Gastrocnemius medialis (tissue), 4 donors: ENCODE measurements around the gene ENO4.

Source experiments
- POLR2A ChIP-seq, 2 donors: fragments of 450-650 bp; IDR thresholded peaks; one replicate each; pipeline ENCODE4 v1.6.1; 2017; ENCODE audit warnings: antibody characterized with exemption in 2 of 2, mild to moderate bottlenecking in 2 of 2, moderate library complexity in 2 of 2
- TF ChIP-seq, protein P1 (sequence below), 5 experiments: fragments of 450-650 bp in 3 of 5; fragments of 200-600 bp in 2 of 5; sonication (generic) in 2 of 5; IDR thresholded peaks in 4 of 5; conservative IDR thresholded peaks in 1 of 5; 1 replicate in 4 of 5; 2 replicates in 1 of 5; pipeline ENCODE4 v1.5.1; 2016 to 2019; ENCODE audit warnings: antibody characterized with exemption in 5 of 5, mild to moderate bottlenecking in 3 of 5, moderate library complexity in 3 of 5

DNA sequence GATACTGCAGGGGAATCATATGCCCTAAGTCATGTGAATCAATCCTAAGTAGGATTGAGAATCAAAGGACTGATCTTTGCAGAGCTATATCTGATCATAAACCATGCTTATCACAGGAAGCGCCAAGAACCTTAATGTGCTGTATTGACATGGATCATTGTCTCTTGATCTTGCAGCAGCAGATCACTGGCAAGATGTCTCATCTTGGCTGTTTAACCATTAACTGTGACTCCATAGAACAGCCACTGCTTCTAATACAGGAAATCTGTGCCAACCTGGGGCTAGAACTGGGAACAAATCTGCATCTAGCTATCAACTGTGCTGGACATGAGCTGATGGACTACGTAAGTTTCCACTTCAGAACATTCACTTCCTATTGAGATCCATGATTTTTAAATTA is 21.6 kb downstream of the ENO4 start:
- no peak for TF ChIP-seq POLR2A (IDR thresholded peaks at IDR 0.05)
- TF ChIP-seq, protein P1, sequence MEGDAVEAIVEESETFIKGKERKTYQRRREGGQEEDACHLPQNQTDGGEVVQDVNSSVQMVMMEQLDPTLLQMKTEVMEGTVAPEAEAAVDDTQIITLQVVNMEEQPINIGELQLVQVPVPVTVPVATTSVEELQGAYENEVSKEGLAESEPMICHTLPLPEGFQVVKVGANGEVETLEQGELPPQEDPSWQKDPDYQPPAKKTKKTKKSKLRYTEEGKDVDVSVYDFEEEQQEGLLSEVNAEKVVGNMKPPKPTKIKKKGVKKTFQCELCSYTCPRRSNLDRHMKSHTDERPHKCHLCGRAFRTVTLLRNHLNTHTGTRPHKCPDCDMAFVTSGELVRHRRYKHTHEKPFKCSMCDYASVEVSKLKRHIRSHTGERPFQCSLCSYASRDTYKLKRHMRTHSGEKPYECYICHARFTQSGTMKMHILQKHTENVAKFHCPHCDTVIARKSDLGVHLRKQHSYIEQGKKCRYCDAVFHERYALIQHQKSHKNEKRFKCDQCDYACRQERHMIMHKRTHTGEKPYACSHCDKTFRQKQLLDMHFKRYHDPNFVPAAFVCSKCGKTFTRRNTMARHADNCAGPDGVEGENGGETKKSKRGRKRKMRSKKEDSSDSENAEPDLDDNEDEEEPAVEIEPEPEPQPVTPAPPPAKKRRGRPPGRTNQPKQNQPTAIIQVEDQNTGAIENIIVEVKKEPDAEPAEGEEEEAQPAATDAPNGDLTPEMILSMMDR (IDR thresholded peaks at IDR 0.05 in 4 of 5, conservative IDR thresholded peaks at IDR 0.05 in 1 of 5), result no peak
